ENCODE measurements around the gene ABCC8.

- no peak for TF ChIP-seq CTCF (tag by site-specific recombination; IDR thresholded peaks at IDR 0.05)
- TF ChIP-seq ZNF157 (tag by site-specific recombination; IDR thresholded peaks at IDR 0.05) = no peak
- no peak for TF ChIP-seq ZNF133 (tag by site-specific recombination; IDR thresholded peaks at IDR 0.05)
- TF ChIP-seq ZNF670 (tag by site-specific recombination; IDR thresholded peaks at IDR 0.05; ENCODE audit: low read depth) = no peak
- TF ChIP-seq EGR2 (tag by site-specific recombination; IDR thresholded peaks at IDR 0.05; ENCODE audit: low read depth) = no peak
- TF ChIP-seq PRDM10 (tag by site-specific recombination; IDR thresholded peaks at IDR 0.05) = no peak
- no peak for TF ChIP-seq ZNF350 (tag by site-specific recombination; IDR thresholded peaks at IDR 0.05)
- TF ChIP-seq ZNF513 (tag by site-specific recombination; IDR thresholded peaks at IDR 0.05) = no peak
- TF ChIP-seq ZNF138 (tag by site-specific recombination; IDR thresholded peaks at IDR 0.05; ENCODE audit: borderline replicate concordance) = no peak
- TF ChIP-seq ZBTB1 (tag by site-specific recombination; IDR thresholded peaks at IDR 0.05) = no peak
Observed at GRCh38 chr11:17459236-17459896, 17.3 kb downstream of the ABCC8 start.
